NB4 (cell line): ENCODE data around the gene LCA5.

Experiments
- POLR2A ChIP-seq: IDR thresholded peaks from 2 replicates; pipeline ENCODE4 v1.6.1; 2011; ENCODE audit warnings: mild to moderate bottlenecking; ENCODE audit not compliant: insufficient read length; ENCODE audit errors: extremely low read depth
- TF ChIP-seq, protein P1 (sequence below): IDR thresholded peaks from one replicate; pipeline ENCODE4 v1.5.1; 2012; ENCODE audit warnings: low read depth, low read length

DNA sequence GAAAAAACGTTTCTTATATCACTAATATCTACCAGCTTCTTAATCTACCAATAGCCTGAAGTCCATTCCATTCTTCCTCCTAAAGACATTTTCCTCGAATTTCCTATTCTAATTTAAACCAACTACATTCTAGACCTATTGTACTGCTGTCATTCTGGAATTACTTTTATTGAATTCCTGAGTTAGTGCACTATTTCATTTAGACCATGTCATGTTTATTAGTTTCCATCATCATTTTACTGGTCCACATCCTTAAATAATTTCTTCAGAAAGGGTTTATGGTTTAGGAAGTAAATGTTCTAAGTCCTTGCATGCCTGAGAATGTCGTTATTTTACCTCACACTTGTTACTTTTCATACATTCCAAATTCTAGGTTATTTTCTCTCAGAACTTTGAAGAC, 13.2 kb downstream of the LCA5 start:
- TF ChIP-seq, protein P1, sequence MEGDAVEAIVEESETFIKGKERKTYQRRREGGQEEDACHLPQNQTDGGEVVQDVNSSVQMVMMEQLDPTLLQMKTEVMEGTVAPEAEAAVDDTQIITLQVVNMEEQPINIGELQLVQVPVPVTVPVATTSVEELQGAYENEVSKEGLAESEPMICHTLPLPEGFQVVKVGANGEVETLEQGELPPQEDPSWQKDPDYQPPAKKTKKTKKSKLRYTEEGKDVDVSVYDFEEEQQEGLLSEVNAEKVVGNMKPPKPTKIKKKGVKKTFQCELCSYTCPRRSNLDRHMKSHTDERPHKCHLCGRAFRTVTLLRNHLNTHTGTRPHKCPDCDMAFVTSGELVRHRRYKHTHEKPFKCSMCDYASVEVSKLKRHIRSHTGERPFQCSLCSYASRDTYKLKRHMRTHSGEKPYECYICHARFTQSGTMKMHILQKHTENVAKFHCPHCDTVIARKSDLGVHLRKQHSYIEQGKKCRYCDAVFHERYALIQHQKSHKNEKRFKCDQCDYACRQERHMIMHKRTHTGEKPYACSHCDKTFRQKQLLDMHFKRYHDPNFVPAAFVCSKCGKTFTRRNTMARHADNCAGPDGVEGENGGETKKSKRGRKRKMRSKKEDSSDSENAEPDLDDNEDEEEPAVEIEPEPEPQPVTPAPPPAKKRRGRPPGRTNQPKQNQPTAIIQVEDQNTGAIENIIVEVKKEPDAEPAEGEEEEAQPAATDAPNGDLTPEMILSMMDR, result no peak
- no peak for TF ChIP-seq POLR2A
